Measurements from ENCODE around the gene LTO1.

- TF ChIP-seq CTCF (IDR thresholded peaks at IDR 0.05), result no peak
- no peak for TF ChIP-seq ZFX (IDR thresholded peaks at IDR 0.05; ENCODE audit: borderline replicate concordance)
Observed at GRCh38 chr11:69671734-69672465, 3.3 kb downstream of the LTO1 start.
